MM.1S (cell line): ENCODE results near the gene USP49.

Source experiments
- DNase-seq: peaks from one replicate; pipeline ENCODE4 v3.0.0-alpha.2; 2015
- H2AFZ ChIP-seq: fragments of 300-600 bp; sonication (generic); 2 replicates; pipeline ENCODE4 v1.6.0; 2016; ENCODE audit warnings: antibody characterized with exemption, low read length
- H3F3A ChIP-seq: fragments of 300-600 bp; sonication (generic); 2 replicates; pipeline ENCODE4 v1.6.1; 2016; ENCODE audit warnings: mild to moderate bottlenecking, antibody characterized with exemption, low read length, moderate library complexity, mixed read lengths; ENCODE audit not compliant: insufficient read depth
- H3K27ac ChIP-seq: fragments of 300-600 bp; sonication (generic); 2 replicates; pipeline ENCODE4 v1.5.1; 2016; ENCODE audit warnings: mild to moderate bottlenecking, low read length
- H3K27me3 ChIP-seq: fragments of 300-600 bp; sonication (generic); replicated peaks from 2 replicates; pipeline ENCODE4 v1.6.0; 2016; ENCODE audit warnings: low read length; ENCODE audit not compliant: insufficient read depth
- H3K36me3 ChIP-seq: fragments of 300-600 bp; sonication (generic); replicated peaks from 2 replicates; pipeline ENCODE4 v1.6.1; 2016; ENCODE audit warnings: mild to moderate bottlenecking, low read length, mixed read lengths; ENCODE audit not compliant: insufficient read depth
- H3K4me1 ChIP-seq: fragments of 300-600 bp; sonication (generic); 2 replicates; pipeline ENCODE4 v1.6.1; 2016; ENCODE audit warnings: low read length, mixed read lengths
- H3K4me2 ChIP-seq: fragments of 300-600 bp; sonication (generic); 2 replicates; pipeline ENCODE4 v1.6.0; 2016; ENCODE audit warnings: low read depth, low read length
- H3K4me3 ChIP-seq: fragments of 300-600 bp; sonication (generic); 2 replicates; pipeline ENCODE4 v1.5.1; 2016; ENCODE audit warnings: low read length, mixed read lengths
- H3K79me2 ChIP-seq: fragments of 300-600 bp; sonication (generic); 2 replicates; pipeline ENCODE4 v1.6.1; 2016; ENCODE audit warnings: mixed run types, low read length, mixed read lengths
- H3K9ac ChIP-seq: fragments of 300-600 bp; sonication (generic); 2 replicates; pipeline ENCODE4 v1.6.1; 2016; ENCODE audit warnings: low read length, mixed read lengths
- H3K9me2 ChIP-seq: fragments of 300-600 bp; sonication (generic); replicated peaks from 2 replicates; pipeline ENCODE4 v1.6.1; 2016; ENCODE audit warnings: mild to moderate bottlenecking, low read length, mixed read lengths; ENCODE audit not compliant: insufficient read depth
- H3K9me3 ChIP-seq: fragments of 300-600 bp; sonication (generic); replicated peaks from 2 replicates; pipeline ENCODE4 v1.6.1; 2016; ENCODE audit warnings: mild to moderate bottlenecking, low read length, mixed read lengths; ENCODE audit not compliant: insufficient read depth
- H4K20me1 ChIP-seq: fragments of 300-600 bp; sonication (generic); 2 replicates; pipeline ENCODE4 v1.6.1; 2016; ENCODE audit warnings: mild to moderate bottlenecking, low read length, moderate library complexity, mixed read lengths; ENCODE audit not compliant: insufficient read depth
- CTCF ChIP-seq: fragments of 300-600 bp; sonication (generic); IDR thresholded peaks from 2 replicates; pipeline ENCODE4 v1.5.1; 2016; ENCODE audit warnings: antibody characterized with exemption, low read length, mixed read lengths
- EZH2 ChIP-seq: fragments of 300-600 bp; sonication (generic); optimal IDR thresholded peaks from 2 replicates; pipeline ENCODE3; 2017; ENCODE audit warnings: low read depth, mild to moderate bottlenecking, antibody characterized with exemption, low read length, mixed read lengths
- EZH2phosphoT487 ChIP-seq: fragments of 300-600 bp; sonication (generic); IDR thresholded peaks from 2 replicates; pipeline ENCODE4 v1.6.1; 2018; ENCODE audit warnings: antibody characterized with exemption, low read length

The USP49 gene

GRCh38 chr6:41799559-41799911, 95.6 kb downstream of the USP49 start:
- Histone ChIP-seq H3K27ac (no peak overlapping the region), H2AFZ (no peak overlapping the region), H3K4me1 (no peaks in the 10 kb centered on the region), H4K20me1 (no peaks in the 10 kb centered on the region), H3K9me3 (no peaks in the 10 kb centered on the region), H3K9me2 (no peaks in the 10 kb centered on the region), H3K9ac (no peak overlapping the region), H3F3A (no peaks in the 10 kb centered on the region), H3K4me2 (no peak overlapping the region), H3K36me3 (no peaks in the 10 kb centered on the region), H3K27me3 (no peaks in the 10 kb centered on the region), H3K4me3 (no peak overlapping the region), H3K79me2 (no peaks in the 10 kb centered on the region; the same call in 1 of the 2 replicates)
- no peak for DNase-seq
- TF ChIP-seq EZH2 (no peak), CTCF (no peak), EZH2phosphoT487 (no peak)

- H2AFZ ChIP-seq, result no peak overlapping the region
- no peak overlapping the region for H3K27ac ChIP-seq
- no peaks in the 10 kb centered on the region for H3K9me3 ChIP-seq
- no peak overlapping the region for H3K4me2 ChIP-seq
- no peak for DNase-seq
- H3K36me3 ChIP-seq, result no peaks in the 10 kb centered on the region
- H4K20me1 ChIP-seq, result no peaks in the 10 kb centered on the region
- H3K9me2 ChIP-seq, result no peaks in the 10 kb centered on the region
- no peaks in the 10 kb centered on the region for H3K4me1 ChIP-seq
- H3K27me3 ChIP-seq, result no peaks in the 10 kb centered on the region
- H3K4me3 ChIP-seq, result no peak overlapping the region
- no peaks in the 10 kb centered on the region for H3F3A ChIP-seq
- no peak for TF ChIP-seq EZH2
- TF ChIP-seq EZH2phosphoT487, result no peak
- TF ChIP-seq CTCF, result no peak
- H3K79me2 ChIP-seq, result no peaks in the 10 kb centered on the region; the same call in 1 of the 2 replicates
- H3K9ac ChIP-seq, result no peak overlapping the region
Measured at GRCh38 chr6:41798901-41799558, 96.1 kb downstream of the USP49 start.

- Histone ChIP-seq H3K4me1 (no peaks in the 10 kb centered on the region), H2AFZ (no peak overlapping the region), H3K27ac (no peak overlapping the region), H4K20me1 (no peaks in the 10 kb centered on the region), H3F3A (no peaks in the 10 kb centered on the region), H3K9me3 (no peaks in the 10 kb centered on the region), H3K9ac (no peak overlapping the region), H3K9me2 (no peaks in the 10 kb centered on the region), H3K79me2 (no peaks in the 10 kb centered on the region), H3K4me3 (no peak overlapping the region), H3K36me3 (no peaks in the 10 kb centered on the region), H3K4me2 (no peak overlapping the region), H3K27me3 (no peaks in the 10 kb centered on the region)
- no peak for TF ChIP-seq CTCF
- no peak for TF ChIP-seq EZH2
- TF ChIP-seq EZH2phosphoT487, result no peak
- DNase-seq, result no peak
Measured at GRCh38 chr6:41796474-41796873, 98.7 kb downstream of the USP49 start.
